UCSD-AML1 (cell line): ENCODE measurements around the gene HNRNPF.
A peak's percentile ranks its signal among the peaks of the same experiment; 100 is the strongest.
"Not testable (repeated sequence)": the region's sequence is repeated elsewhere in the genome, so short reads cannot be mapped to it uniquely, and the experiment has no call there.

Experiments
- DNase-seq: peaks from one replicate; lab custom pipeline; 2025; ENCODE audit not compliant: unreplicated experiment; lab: John Stamatoyannopoulos, UW

Gene HNRNPF

GRCh38 chr10:43408710-43409384, at the start of gene HNRNPF:
TSS of gene HNRNPF (minus strand) at chr10:43409186. CDS start at chr10:43387884, 21,302 bp downstream.
- peak; percentile 97 for DNase-seq

- DNase-seq: no peak
Observed at GRCh38 chr10:43458227-43458626, 49.2 kb upstream of the HNRNPF start.

DNA sequence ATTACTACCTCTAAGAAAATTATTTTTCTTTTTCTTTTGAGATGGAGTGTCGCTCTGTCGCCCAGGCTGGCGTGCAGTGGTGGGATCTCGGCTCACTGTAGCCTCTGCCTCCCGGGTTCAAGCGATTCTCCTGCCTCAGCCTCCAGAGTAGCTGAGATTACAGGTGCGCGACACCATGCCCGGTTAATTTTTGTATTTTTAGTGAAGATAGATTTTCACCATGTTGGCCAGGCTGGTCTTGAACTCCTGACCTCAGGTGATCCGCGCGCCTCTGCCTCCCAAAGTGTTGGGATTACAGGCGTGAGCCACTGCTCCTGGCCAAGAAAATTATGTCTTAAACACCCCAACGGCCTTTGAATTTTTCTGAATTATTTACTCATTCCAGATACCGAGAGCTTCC, 47.6 kb upstream of the HNRNPF start:
- not testable (repeated sequence) for DNase-seq

- not testable (repeated sequence) for DNase-seq
Observed at GRCh38 chr10:43454025-43454424, 45.0 kb upstream of the HNRNPF start.

- no peak for DNase-seq
Observed at GRCh38 chr10:43453266-43453831, 44.4 kb upstream of the HNRNPF start.

DNA sequence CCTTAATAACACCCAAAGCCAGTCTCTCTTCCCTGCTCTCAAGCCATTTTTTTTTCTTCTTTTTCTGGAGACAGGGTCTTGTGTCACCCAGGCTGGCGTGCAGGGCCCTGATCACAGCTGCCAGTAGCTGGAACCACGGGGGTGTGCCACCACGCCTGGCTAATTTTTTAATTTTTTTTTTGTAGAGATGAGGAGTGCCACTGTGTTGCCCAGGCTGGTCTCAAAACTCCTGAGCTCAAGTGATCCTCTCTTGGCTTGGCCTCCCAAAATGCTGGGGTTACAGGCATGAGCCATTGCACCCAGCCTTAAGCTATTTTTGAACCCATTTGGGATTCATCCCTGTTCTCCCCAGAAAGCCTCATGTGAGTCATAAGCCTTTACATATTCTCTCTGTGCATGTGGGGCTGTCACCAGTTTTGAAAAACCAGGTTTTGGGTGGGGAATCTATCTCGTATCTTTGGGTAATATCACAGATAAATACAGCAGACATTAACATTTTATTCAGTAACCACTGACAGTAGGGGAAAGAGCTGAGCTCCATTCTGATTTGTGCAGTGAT, 43.4 kb upstream of the HNRNPF start:
- no peak for DNase-seq

DNA sequence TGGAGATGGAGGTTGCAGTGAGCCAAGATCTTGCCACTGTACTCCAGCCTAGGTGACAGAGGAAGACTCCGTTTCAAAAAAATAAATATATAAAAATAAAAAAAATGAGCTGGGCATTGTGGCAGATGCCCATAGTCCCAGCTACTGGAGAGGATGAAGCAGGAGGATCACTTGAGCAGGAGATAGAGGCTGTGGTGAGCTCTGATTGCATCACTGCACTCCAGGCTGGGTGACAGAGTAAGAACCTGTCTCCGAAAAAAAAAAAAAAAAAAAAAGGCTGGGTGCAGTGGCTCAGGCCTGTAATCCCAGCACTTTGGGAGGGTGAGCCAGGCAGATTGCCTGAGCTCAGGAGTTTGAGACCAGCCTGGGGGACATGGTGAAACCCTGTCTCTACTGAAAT, 39.8 kb upstream of the HNRNPF start:
- DNase-seq: no peak

DNA sequence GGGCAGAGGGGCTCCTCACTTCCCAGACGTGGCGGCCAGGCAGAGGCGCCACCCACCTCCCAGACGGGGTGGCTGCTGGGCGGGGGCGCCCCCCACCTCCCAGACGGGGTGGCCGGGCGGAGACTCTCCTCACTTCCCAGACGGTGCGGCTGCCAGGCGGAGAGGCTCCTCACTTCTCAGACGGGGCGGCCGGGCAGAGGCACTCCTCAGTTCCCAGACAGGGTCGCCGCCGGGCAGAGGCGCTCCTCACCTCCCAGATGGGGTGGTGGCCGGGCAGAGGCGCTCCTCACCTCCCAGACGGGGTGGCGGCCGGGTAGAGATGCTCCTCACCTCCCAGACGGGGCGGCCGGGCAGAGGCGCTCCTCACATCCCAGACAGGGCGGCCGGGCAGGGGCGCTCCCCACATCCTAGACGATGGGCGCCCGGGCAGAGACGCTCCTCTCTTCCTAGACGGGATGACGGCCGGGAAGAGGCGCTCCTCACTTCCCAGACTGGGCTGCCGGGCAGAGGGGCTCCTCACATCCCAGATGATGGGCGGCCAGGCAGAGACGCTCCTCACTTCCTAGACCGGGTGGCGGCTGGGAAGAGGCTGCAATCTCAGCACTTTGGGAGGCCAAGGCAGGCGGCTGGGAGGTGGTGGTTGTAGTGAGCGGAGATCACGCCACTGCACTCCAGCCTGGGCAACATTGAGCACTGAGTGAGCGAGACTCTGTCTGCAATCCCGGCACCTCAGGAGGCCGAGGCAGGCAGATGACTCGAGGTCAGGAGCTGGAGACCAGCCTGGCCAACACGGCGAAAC, 37.4 kb upstream of the HNRNPF start:
- DNase-seq: not testable (repeated sequence)

GRCh38 chr10:43444897-43445466, 36.0 kb upstream of the HNRNPF start:
- no peak for DNase-seq

DNA sequence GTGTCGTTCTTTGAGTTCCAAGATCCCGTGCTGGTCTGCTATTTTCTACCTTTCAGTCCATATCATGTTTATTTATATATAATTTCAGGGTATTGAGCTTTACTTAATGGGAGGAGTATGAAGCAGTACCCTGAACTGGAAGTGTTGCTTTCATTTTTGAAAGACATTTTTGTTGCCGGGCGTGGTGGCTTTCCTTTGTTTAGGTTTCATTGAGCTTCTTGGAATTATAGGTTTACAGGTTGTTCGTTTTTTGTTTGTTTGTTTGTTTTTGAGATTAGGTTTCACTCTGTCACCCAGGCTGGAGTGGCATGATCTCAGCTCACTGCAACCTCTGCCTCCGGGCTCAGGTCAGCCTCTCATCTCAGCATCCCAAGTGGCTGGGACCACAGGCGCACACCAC, 35.3 kb upstream of the HNRNPF start:
- DNase-seq: no peak

GRCh38 chr10:43440463-43441134, 31.6 kb upstream of the HNRNPF start:
- no peak for DNase-seq

GRCh38 chr10:43437141-43437870, 28.3 kb upstream of the HNRNPF start:
- no peak for DNase-seq

DNA sequence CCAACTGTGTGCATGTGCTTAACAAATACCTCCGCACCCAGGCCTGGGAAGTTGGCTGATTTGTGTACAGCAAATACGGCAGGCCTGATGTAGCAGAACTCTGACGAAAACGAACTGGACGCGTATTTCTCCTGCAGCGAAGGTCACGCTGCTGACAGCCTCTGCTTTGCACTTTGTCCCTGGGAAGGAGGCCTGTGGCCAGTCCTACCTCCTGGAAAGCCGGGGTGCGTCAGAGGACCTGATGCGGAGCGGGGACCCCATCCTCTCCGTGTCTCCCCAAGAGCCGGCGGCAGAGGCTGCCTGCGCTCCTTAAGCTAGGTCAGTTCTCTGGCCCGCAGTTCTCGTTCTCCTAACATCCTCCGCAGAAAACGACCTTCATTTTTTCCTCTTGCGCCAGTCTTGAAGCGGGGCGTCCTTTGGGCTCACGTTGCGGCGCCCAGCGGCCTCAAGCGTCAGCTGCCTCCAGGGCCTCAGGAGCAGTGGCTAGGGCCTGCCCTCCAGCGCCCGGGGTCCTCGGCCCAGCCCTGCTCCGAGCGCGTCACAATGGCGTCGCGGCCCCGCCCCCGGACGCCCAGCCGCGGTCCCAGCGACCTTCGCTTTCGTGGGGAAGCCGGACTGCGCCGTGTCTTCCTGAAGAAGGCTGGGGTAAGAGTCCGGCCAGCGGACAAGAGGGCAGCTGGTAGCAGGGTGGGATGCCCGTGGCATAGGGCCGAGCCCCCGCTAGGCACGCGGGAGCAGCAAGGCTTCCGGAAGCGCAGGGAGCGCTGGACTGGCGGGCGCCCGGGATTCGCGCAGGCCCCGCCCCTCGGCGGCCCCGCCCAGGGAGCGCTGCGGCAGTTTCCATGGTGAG, 27.5 kb upstream of the HNRNPF start, which contains the start of gene ZNF487:
ZNF487 (plus strand) TSS at position 821 of the 850 bp plus-strand sequence. CDS start 38,703 bp downstream, outside the sequence.
- DNase-seq: peak; percentile 95

DNA sequence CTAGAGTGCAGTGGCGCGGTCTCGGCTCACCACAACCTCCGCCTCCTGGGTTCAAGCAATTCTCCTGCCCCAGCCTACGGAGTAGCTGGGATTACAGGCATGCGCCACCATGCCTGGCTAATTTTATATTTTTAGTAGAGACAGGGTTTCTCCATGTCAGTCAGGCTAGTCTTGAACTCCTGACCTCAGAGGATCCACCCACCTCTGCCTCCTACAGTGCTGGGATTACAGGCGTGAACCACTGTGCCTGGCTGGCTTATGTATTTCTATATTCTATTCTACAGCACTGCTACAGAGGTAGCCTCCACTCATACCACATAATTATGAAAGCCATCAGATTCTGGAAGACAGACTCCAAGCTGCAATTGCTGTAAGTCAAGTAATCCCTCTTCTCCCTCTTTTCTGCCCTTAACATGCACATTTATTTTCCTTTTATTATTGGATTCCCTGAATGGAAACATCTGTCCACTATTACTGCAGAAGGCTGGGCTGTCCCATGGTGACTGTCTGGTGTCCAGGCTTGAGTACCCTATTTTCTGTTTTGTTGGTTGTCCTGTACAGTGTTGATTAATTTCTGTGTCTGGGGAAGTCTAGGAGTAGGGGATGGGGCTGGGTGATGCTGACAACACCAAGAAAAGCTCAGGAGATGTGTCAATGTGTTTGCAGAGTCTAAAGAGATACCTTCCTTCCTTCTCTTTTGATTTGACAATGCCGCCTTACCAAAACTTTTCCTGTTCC, 22.1 kb upstream of the HNRNPF start:
- no peak for DNase-seq

GRCh38 chr10:43427166-43427825, 18.3 kb upstream of the HNRNPF start:
- DNase-seq: no peak

DNA sequence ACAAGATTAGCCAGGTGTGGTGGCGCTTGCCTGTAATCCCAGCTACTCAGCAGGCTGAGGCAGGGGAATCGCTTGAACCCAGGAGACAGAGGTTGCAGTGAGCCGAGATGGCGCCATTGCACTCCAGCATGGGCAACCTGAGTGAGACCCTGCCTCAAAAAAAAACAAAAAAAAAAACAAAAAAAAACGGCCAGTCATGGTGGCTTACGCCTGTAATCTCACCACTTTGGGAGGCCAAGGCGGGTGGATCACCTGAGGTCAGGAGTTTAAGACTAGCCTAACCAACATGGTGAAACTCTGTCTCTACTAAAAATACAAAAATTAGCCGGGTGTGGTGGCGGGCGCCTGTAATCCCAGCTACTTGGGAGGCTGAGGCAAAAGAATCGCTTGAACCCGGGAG, 17.5 kb upstream of the HNRNPF start:
- DNase-seq: not testable (repeated sequence)

- no peak for DNase-seq
Observed at GRCh38 chr10:43424416-43424815, 15.4 kb upstream of the HNRNPF start.

DNA sequence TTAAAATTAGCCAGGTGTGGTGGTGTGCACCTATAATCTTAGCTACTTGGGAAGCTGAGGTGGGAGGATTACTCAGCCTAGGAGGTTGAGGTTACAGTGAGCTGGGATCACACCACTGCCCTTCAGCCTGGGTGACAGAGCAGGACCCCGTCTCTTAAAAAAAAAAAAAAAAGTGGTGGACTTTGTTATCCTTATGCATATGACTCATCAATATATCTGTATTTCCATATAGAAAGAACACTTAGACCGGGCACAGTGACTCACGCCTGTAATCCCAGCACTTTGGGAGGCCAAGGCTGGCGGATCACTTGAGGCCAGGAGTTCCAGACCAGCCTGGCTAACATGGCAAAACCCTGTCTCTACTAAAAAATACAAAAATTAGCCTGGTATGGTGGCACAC, 13.0 kb upstream of the HNRNPF start:
- not testable (repeated sequence) for DNase-seq
